Measurements from ENCODE around the gene SORCS2. TPM values are rescaled to one million over a fixed set of nuclear protein-coding genes. Genes with fewer than 3 reads are reported as not detected.

SORCS2 gene
- total and polyA plus RNA-seq, 2 experiments from 2014 or later: 0.92 to 6.9 TPM

GRCh38 chr4:7436256-7436655, 243.9 kb downstream of the SORCS2 start:
- H3K36me3 ChIP-seq: no peaks in the 10 kb centered on the region
- H3K4me3 ChIP-seq: no peak overlapping the region
- peak overlapping the region; percentile 82 for H3K27ac ChIP-seq
- no peaks in the 10 kb centered on the region for H3K9me3 ChIP-seq (ENCODE audit: low read depth)
- no peaks in the 10 kb centered on the region for H3K27me3 ChIP-seq
- TF ChIP-seq CTCF (IDR thresholded peaks at IDR 0.05; ENCODE audit: low read depth, low read length): no peak
- peaks cover 26% of the 10 kb centered on the region for H3K4me1 ChIP-seq (ENCODE audit: low read depth)
- DNase-seq (ENCODE audit: low read depth in 1 of 2, low spot score in 1 of 2): no peak

- Histone ChIP-seq H3K4me1 (ENCODE audit: low read depth) (peaks cover 15% of the 10 kb centered on the region), H3K9me3 (ENCODE audit: low read depth) (no peaks in the 10 kb centered on the region), H3K27ac (no peak overlapping the region), H3K27me3 (no peaks in the 10 kb centered on the region), H3K4me3 (no peak overlapping the region), H3K36me3 (no peaks in the 10 kb centered on the region)
- no peak for DNase-seq (ENCODE audit: low read depth in 1 of 2, low spot score in 1 of 2)
- no peak for TF ChIP-seq CTCF (IDR thresholded peaks at IDR 0.05; ENCODE audit: low read depth, low read length)
These were observed 247.4 kb downstream of the SORCS2 start for GRCh38 chr4:7439699-7440098.

GRCh38 chr4:7441201-7441600, 248.9 kb downstream of the SORCS2 start:
- Histone ChIP-seq H3K9me3 (ENCODE audit: low read depth) (no peaks in the 10 kb centered on the region), H3K27me3 (no peaks in the 10 kb centered on the region), H3K4me3 (no peak overlapping the region), H3K36me3 (no peaks in the 10 kb centered on the region), H3K27ac (no peak overlapping the region), H3K4me1 (ENCODE audit: low read depth) (peaks cover under 1% of the 10 kb centered on the region)
- DNase-seq (ENCODE audit: low read depth in 1 of 2, low spot score in 1 of 2): no peak
- no peak for TF ChIP-seq CTCF (IDR thresholded peaks at IDR 0.05; ENCODE audit: low read depth, low read length)

GRCh38 chr4:7442574-7443162, 250.3 kb downstream of the SORCS2 start:
- no peaks in the 10 kb centered on the region for H3K4me1 ChIP-seq (ENCODE audit: low read depth)
- no peak for DNase-seq (ENCODE audit: low read depth in 1 of 2, low spot score in 1 of 2)
- H3K4me3 ChIP-seq: no peak overlapping the region
- TF ChIP-seq CTCF (IDR thresholded peaks at IDR 0.05; ENCODE audit: low read depth, low read length): no peak
- H3K9me3 ChIP-seq (ENCODE audit: low read depth): no peaks in the 10 kb centered on the region
- no peaks in the 10 kb centered on the region for H3K36me3 ChIP-seq
- H3K27me3 ChIP-seq: no peaks in the 10 kb centered on the region
- no peak overlapping the region for H3K27ac ChIP-seq

- Histone ChIP-seq H3K9me3 (ENCODE audit: low read depth) (no peaks in the 10 kb centered on the region), H3K4me3 (no peak overlapping the region), H3K36me3 (no peaks in the 10 kb centered on the region), H3K4me1 (ENCODE audit: low read depth) (no peaks in the 10 kb centered on the region), H3K27me3 (no peaks in the 10 kb centered on the region), H3K27ac (no peak overlapping the region)
- no peak for TF ChIP-seq CTCF (IDR thresholded peaks at IDR 0.05; ENCODE audit: low read depth, low read length)
- DNase-seq (ENCODE audit: low read depth in 1 of 2, low spot score in 1 of 2): no peak
These were observed 252.0 kb downstream of the SORCS2 start for GRCh38 chr4:7444314-7444713.

Measured in cardiac muscle cell (in vitro differentiated cells and primary cell).